ENCODE measurements around the gene SAMD4B. TPM values are rescaled to one million over a fixed set of nuclear protein-coding genes. Genes with fewer than 3 reads are reported as not detected.

The SAMD4B gene
- total and polyA plus RNA-seq, 9 of the 15 experiments (the other 6 are each of a cell fraction or from before 2014, with no cell fraction given): 3.4 to 90.5 (median 38.0) TPM

DNA sequence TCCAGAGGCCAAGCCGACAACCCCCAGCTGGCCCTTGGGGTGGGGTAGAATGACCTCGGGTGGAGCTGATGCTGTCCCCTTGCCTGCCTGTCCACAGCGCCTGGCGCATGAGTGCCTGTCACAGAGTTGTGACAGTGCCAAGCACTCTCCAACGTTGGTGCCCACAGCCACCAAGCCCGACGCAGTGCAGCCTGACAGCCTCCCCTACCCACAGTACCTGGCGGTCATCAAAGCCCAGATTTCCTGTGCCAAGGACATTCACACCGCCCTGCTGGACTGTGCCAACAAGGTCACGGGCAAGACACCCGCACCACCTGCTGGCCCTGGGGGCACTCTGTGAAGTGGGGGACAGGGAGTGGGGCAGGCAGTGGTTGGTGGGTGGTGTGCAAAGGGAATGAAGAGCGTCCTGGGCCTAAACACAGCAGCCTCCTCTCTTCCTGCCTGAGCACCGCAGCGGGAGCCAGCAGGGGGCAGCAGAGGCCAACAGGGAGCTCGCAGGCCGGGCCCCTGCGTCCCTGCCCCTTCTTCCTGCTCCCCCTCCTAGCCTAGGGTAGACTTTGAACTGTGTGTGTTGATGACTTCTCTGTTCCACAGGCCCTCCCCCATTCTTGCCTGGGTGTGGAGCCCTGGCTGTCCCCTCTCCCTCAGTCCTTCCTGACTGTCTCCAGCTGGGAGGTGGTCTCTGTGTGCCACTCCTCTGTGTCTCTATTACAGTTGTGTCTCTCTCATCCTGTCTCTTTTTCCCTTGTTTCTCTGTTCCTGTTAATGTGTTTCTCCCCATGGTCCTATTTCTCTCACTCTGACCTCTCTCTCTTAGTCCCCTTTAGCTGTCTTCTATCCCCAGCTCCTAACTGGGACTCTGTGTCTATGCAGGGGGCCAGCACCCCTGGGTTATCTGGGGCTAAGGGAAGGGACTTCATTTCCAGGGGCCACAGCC is 55.4 kb downstream of the SAMD4B start (continued):
- TF ChIP-seq REST (IDR thresholded peaks at IDR 0.05; ENCODE audit: borderline replicate concordance): peak; percentile 95
- TF ChIP-seq REST (CRISPR knock-in tag; IDR thresholded peaks at IDR 0.05; ENCODE audit: low read depth): no peak
- 0 out of 4 replicates have a peak, but pooled peaks of 1 of the 2 experiments have one; percentile 16 for TF ChIP-seq ZMIZ1 (IDR thresholded peaks at IDR 0.05; ENCODE audit: low read depth in 2 of 2, low read length in 2 of 2)
- 0 out of 4 replicates have a peak, but pooled peaks of 1 of the 2 experiments have one; percentile 28 for TF ChIP-seq HDAC1 (IDR thresholded peaks at IDR 0.05)
- TF ChIP-seq GATAD2A (IDR thresholded peaks at IDR 0.05): 0 out of 2 replicates have a peak, but pooled peaks have one; percentile 17
- peak; percentile 28 for TF ChIP-seq FIP1L1 (IDR thresholded peaks at IDR 0.05; ENCODE audit: low read depth, low read length, poor library complexity, severe bottlenecking)
- TF ChIP-seq ZNF436 (CRISPR knock-in tag; IDR thresholded peaks at IDR 0.05): no peak
- peak; percentile 97 to 99 for TF ChIP-seq RAD21 (CRISPR knock-in tag; conservative IDR thresholded peaks at IDR 0.05 in 1 of 2, IDR thresholded peaks at IDR 0.05 in 1 of 2)
- no peak for TF ChIP-seq NCOA2 (IDR thresholded peaks at IDR 0.05; ENCODE audit: partially characterized antibody in 2 of 2)
- TF ChIP-seq CEBPB (tag; IDR thresholded peaks at IDR 0.05): no peak
- no peak for TF ChIP-seq FOXJ2 (tag; IDR thresholded peaks at IDR 0.05)
- peak; percentile 92 for TF ChIP-seq CC2D1A (IDR thresholded peaks at IDR 0.05)
- TF ChIP-seq NFIX (CRISPR knock-in tag; IDR thresholded peaks at IDR 0.05; ENCODE audit: low read depth): no peak
- peak; percentile 49 for TF ChIP-seq TOE1 (IDR thresholded peaks at IDR 0.05; ENCODE audit: borderline replicate concordance)
- no peak for TF ChIP-seq TOE1 (CRISPR knock-in tag; IDR thresholded peaks at IDR 0.05; ENCODE audit: borderline replicate concordance, low read depth)

Measured in K562 (cell line).